Endothelial cell (in vitro differentiated cells): ENCODE measurements around the gene ZNF638. TPM values are rescaled to one million over a fixed set of nuclear protein-coding genes. Genes with fewer than 3 reads are reported as not detected.

Experiments
- DNase-seq: peaks from one replicate; pipeline ENCODE4 v3.0.0; 2021; ENCODE audit warnings: low spot score
- H3K27ac Mint-ChIP-seq: one replicate; pipeline ENCODE4 v1.8.0; 2021; ENCODE audit warnings: mixed read lengths, inconsistent platforms; ENCODE audit not compliant: unreplicated experiment
- H3K27me3 Mint-ChIP-seq: one replicate; pipeline ENCODE4 v1.8.0; 2021; ENCODE audit warnings: mild to moderate bottlenecking, moderate library complexity, mixed read lengths, inconsistent platforms; ENCODE audit not compliant: unreplicated experiment
- H3K36me3 Mint-ChIP-seq: one replicate; pipeline ENCODE4 v1.8.0; 2021; ENCODE audit warnings: mild to moderate bottlenecking, low read depth, mixed read lengths, inconsistent platforms; ENCODE audit not compliant: unreplicated experiment
- H3K4me1 Mint-ChIP-seq: one replicate; pipeline ENCODE4 v1.8.0; 2021; ENCODE audit warnings: mild to moderate bottlenecking, mixed read lengths, inconsistent platforms; ENCODE audit not compliant: unreplicated experiment
- H3K4me3 Mint-ChIP-seq: one replicate; pipeline ENCODE4 v1.8.0; 2021; ENCODE audit warnings: mild to moderate bottlenecking, mixed read lengths, inconsistent platforms; ENCODE audit not compliant: unreplicated experiment
- H3K9me3 Mint-ChIP-seq: one replicate; pipeline ENCODE4 v1.8.0; 2021; ENCODE audit warnings: mixed read lengths, inconsistent platforms; ENCODE audit not compliant: unreplicated experiment
- CTCF ChIP-seq: fragments of 200-600 bp; sonication (generic); IDR thresholded peaks from one replicate; pipeline ENCODE4 v1.5.0; 2021; ENCODE audit warnings: antibody characterized with exemption; ENCODE audit not compliant: unreplicated experiment
- total RNA-seq: library from RNA; stranded (reverse); fragmentation: NEBNext Ultra II Directional; extraction: Animal tissue kit (Norgen Biotek cat#: 25700); gene quantifications from one replicate; pipeline ENCODE4 v1.2.1, GENCODE V29; 2021; ENCODE audit not compliant: unreplicated experiment

The ZNF638 gene
- total RNA-seq, 1 donor from 2014 or later, result 144 TPM

DNA sequence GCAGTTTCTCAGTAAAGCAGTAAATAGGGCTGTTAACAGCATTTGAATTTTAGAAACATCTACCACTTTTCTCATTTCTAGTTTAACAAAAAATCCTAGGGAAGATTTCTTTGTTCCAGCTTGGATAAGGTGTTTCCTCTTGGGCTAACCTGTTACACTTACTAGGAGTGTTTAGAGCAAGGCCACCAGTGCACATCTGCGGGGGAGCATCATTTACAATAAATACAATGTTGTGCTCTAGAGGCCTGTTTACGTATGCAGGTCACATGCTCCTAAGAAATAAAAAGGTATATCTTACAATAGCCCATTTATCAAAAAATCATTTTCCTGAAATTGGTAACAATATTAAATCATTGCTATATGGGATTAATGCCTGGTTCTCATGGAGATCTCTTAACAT lies 8.1 kb downstream of the ZNF638 start:
- Mint-ChIP-seq H3K4me1 (peaks cover 35% of the 10 kb centered on the region), H3K4me3 (no peak overlapping the region), H3K9me3 (no peaks in the 10 kb centered on the region), H3K36me3 (no peaks in the 10 kb centered on the region), H3K27me3 (no peaks in the 10 kb centered on the region), H3K27ac (no peak overlapping the region)
- DNase-seq, result no peak
- no peak for TF ChIP-seq CTCF

GRCh38 chr2:71340176-71340575 lies 8.6 kb downstream of the ZNF638 start:
- Mint-ChIP-seq H3K4me1 (peaks cover 35% of the 10 kb centered on the region), H3K36me3 (no peaks in the 10 kb centered on the region), H3K9me3 (no peaks in the 10 kb centered on the region), H3K4me3 (no peak overlapping the region), H3K27me3 (no peaks in the 10 kb centered on the region), H3K27ac (no peak overlapping the region)
- no peak for TF ChIP-seq CTCF
- DNase-seq, result no peak

GRCh38 chr2:71341645-71342044 lies 10.1 kb downstream of the ZNF638 start:
- no peak overlapping the region for H3K4me3 Mint-ChIP-seq
- H3K9me3 Mint-ChIP-seq, result no peaks in the 10 kb centered on the region
- DNase-seq, result no peak
- H3K36me3 Mint-ChIP-seq, result no peaks in the 10 kb centered on the region
- no peaks in the 10 kb centered on the region for H3K27me3 Mint-ChIP-seq
- no peak overlapping the region for H3K27ac Mint-ChIP-seq
- H3K4me1 Mint-ChIP-seq, result peaks cover 30% of the 10 kb centered on the region
- no peak for TF ChIP-seq CTCF

GRCh38 chr2:71346065-71346464 lies 14.5 kb downstream of the ZNF638 start:
- Mint-ChIP-seq H3K36me3 (peaks cover 15% of the 10 kb centered on the region), H3K27ac (no peak overlapping the region), H3K27me3 (no peaks in the 10 kb centered on the region), H3K4me3 (no peak overlapping the region), H3K9me3 (no peaks in the 10 kb centered on the region), H3K4me1 (peaks cover 3% of the 10 kb centered on the region)
- DNase-seq, result no peak
- no peak for TF ChIP-seq CTCF

GRCh38 chr2:71347517-71347916 lies 15.9 kb downstream of the ZNF638 start:
- TF ChIP-seq CTCF, result no peak
- Mint-ChIP-seq H3K27ac (no peak overlapping the region), H3K4me3 (no peak overlapping the region), H3K27me3 (no peaks in the 10 kb centered on the region), H3K36me3 (peaks cover 17% of the 10 kb centered on the region), H3K4me1 (peaks cover 3% of the 10 kb centered on the region), H3K9me3 (no peaks in the 10 kb centered on the region)
- peak; percentile 20 for DNase-seq
